ENCODE measurements around the gene MFSD11.

- TF ChIP-seq CTCF (IDR thresholded peaks at IDR 0.05; ENCODE audit: poor library complexity, severe bottlenecking) (no peak), EZH2 (IDR thresholded peaks at IDR 0.05; ENCODE audit: borderline replicate concordance, insufficient read depth, low read length, poor library complexity, severe bottlenecking) (no peak), REST (IDR thresholded peaks at IDR 0.05; ENCODE audit: borderline replicate concordance) (no peak), MXI1 (conservative IDR thresholded peaks at IDR 0.05; ENCODE audit: poor library complexity, severe bottlenecking) (no peak), POLR2AphosphoS5 (IDR thresholded peaks at IDR 0.05) (peak; percentile 28), SMC3 (conservative IDR thresholded peaks at IDR 0.05; ENCODE audit: poor library complexity) (no peak)
Observed at GRCh38 chr17:76709077-76709950, 28.6 kb upstream of the MFSD11 start.

All from neural cell (in vitro differentiated cells).